HG03139 (cell line): ENCODE data around the gene DAZL.

Experiments
- ATAC-seq: cut with Tn5 transposase; IDR thresholded peaks from one replicate; pipeline ENCODE4 v1.9.1; 2021; ENCODE audit not compliant: unreplicated experiment

DAZL gene

GRCh38 chr3:16546186-16547010 is 58.8 kb downstream of the DAZL start:
- no peak for ATAC-seq

- no peak for ATAC-seq
Observed at GRCh38 chr3:16545413-16546185, 59.6 kb downstream of the DAZL start.

GRCh38 chr3:16543242-16543864 is 61.9 kb downstream of the DAZL start:
- no peak for ATAC-seq

GRCh38 chr3:16538507-16538906 is 66.7 kb downstream of the DAZL start:
- ATAC-seq = no peak

- ATAC-seq = no peak
Observed at GRCh38 chr3:16536996-16537395, 68.2 kb downstream of the DAZL start.
